ENCODE results near the gene TAS2R60.

- TF ChIP-seq CTCF (optimal IDR thresholded peaks at IDR 0.05 in 1 of 3, IDR thresholded peaks at IDR 0.05 in 1 of 3, conservative IDR thresholded peaks at IDR 0.05 in 1 of 3; ENCODE audit: extremely low read depth in 1 of 3, insufficient read depth in 2 of 3, low read length in 3 of 3) (no peak), EZH2 (IDR thresholded peaks at IDR 0.05; ENCODE audit: low read length) (no peak)
Measured at GRCh38 chr7:143444785-143445184, 1.5 kb downstream of the TAS2R60 start.

Measured in keratinocyte (primary cell).